NCI-H2227 treated with DMSO at 0.1 percent for 48 hours (cell line): ENCODE measurements around the gene TMEM63A.
"Not testable (repeated sequence)": the region's sequence is repeated elsewhere in the genome, so short reads cannot be mapped to it uniquely, and the experiment has no call there.

Experiments used
- DNase-seq: peaks from one replicate; lab custom pipeline; 2025; lab: John Stamatoyannopoulos, UW

TMEM63A gene

DNA sequence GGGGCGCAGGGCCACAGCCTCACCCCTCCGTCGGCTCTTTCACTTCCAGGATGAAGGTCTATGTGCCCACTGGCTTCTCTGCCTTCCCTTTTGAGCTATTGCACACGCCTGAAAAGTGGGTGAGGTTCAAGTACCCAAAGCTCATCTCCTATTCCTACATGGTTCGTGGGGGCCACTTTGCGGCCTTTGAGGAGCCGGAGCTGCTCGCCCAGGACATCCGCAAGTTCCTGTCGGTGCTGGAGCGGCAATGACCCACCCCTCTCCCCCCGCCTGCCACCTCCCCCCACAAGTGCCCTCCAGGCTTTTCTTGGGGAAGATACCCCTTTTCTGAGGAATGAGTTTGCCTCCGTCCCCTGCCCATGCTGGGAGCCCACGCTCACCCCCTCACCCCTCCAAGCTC is 37.1 kb downstream of the TMEM63A start:
- no peak for DNase-seq

DNA sequence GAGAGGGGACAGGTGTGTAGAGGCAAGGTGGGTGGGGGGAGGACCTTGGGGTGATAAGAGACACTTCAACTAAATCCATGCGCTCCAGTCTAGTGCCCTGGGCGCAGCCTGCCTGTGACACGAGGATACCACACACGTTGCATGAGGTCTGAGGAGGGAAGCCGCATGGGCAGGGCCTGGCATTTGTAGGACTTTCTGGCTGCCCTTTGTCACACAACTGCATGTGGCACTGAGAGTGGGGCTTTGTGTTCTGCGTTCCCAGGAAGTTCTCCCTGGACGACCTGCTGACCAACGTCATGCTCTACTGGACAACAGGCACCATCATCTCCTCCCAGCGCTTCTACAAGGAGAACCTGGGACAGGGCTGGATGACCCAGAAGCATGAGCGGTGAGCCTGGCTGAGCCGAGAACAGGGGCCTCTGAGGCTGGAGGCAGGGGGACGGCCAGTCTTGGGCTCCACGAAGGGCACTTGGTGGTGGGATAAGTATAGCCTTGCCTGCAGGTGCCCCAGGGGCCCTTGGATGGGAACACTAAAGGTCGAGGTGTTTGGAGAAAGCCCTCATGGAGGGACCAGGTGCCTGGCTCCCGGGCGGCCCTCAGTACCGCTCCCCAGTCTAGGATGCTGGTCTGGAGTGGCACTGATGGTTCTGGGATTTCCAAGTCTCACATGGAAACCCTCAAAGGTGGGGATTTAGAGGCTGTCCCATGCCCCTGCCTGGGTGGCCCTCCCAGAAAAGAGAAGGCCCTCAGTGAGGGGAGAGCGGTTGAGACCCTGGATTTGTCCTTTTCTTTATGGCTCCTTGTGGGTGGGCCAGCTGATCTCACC is 37.7 kb downstream of the TMEM63A start:
- DNase-seq, result no peak

DNA sequence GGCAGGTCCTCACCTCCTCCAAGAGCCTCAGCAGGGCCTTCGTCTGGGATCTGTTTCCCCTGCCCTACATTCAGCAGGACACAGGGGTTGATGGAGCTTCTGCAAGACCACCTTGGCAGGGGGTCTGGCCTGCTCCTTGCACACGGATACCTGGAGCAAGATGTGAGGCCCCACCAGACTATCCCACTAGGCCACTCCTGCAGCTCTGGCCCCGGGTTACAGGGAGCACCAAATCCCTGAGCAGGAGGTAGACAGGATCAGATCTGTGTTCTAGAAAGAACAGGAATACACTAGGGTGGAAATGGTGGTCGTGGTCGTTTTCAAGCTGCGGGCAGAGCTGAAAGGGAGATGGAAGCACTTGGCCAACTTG is 38.8 kb downstream of the TMEM63A start:
- DNase-seq, result no peak

DNA sequence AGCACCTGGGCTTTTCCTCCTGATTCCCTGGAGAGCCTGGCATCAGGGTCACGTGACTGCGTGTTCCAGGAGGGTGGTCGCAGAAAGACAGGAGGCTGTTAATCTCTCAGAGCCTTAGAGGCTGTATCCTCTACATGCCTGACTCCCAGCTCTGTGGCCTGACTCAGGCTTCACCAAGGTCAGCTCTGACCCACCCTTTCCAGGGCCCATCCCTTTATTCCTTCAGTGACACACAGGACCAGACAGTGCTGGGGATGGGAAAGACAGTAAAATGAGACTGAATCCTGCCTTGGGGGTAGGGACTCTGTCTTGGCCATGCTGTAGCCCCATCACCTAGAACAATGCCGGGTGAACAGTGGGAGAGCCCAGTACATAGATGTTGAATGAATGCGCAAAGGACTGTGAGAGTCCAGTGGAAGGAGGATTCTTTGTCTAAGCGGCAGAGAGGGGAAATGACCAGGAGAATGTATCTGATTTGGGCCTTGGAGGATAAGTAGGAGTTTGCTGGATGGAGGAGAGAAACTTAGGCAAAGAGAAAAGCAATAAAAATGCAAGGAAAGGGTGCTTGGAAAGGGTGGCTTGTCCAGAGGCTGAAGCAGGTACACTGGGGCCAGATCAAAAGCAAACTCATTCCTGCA is 39.3 kb downstream of the TMEM63A start:
- DNase-seq, result no peak

DNA sequence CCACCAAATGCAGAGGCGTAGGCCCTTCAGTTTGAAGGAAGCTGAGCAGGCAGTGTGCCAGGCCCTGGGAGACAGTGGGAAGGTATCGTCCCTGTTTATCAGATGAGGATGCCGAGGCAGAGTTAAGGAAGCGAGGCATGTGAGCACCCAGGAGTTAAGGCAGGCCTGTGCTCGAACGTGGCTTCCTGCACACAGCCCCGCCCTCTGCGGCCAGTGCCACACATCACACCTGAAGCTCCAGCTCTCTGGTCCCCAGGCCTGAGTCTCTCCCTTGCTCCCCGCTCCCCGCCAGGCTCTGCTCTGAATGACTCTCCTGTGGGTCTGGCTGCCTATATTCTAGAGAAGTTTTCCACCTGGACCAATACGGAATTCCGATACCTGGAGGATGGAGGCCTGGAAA is 40.1 kb downstream of the TMEM63A start:
- DNase-seq, result no peak

DNA sequence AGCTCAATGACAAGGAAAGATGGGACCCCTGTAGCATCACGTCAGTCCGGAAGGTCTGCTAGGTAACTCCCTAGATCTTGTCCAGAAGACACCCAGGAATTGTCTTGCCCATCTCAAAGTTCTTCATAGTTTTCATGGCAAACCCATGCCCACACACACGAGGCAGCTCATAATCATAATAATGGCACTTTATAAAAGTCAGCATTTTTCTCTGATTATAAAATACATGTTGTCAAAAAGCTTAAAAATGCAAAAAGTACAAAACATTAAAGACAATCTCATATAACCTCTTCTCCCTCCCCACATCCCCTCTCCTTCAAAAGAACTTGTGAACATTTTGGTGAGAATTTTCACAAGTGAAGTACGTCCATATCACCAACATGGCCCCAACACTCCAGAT is 41.5 kb downstream of the TMEM63A start:
- DNase-seq, result no peak

DNA sequence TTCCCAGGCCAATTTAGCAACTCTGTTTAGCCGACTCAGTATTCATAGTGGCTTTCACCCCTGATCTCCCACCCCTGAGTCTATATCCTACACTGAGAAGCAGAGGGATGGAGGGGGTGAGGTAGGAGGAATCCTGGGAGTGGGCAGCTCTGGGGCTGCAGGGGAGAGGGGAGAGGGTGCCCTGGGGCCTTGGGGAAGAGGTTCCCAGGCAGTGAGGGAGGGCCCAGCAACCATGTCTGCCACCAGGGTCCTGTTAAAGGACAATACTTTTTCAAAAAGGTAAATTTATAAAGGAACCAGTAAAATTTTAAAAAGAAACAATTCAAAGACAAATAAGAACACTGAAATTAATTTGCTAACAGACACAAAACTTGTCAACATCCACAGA is 42.0 kb downstream of the TMEM63A start:
- DNase-seq, result no peak

DNA sequence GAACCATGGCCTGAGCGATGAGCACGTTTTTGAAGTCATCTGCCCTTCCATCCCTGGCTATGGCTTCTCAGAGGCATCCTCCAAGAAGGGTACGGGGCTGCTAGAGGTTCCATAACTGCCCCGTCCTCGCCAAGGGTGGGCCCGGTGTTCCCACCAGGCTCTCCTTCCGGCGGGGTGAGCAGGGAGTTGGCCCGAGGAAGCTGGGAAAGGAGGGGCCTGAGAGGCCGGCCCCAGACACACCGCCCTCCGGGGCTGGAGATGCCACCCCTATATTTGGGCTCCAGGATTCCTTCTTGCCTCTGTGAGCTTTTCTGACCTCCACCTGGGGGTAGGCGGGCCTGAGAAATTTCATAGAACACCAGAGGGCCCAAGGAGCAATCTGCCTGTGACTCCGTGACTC is 43.4 kb downstream of the TMEM63A start:
- no peak for DNase-seq

DNA sequence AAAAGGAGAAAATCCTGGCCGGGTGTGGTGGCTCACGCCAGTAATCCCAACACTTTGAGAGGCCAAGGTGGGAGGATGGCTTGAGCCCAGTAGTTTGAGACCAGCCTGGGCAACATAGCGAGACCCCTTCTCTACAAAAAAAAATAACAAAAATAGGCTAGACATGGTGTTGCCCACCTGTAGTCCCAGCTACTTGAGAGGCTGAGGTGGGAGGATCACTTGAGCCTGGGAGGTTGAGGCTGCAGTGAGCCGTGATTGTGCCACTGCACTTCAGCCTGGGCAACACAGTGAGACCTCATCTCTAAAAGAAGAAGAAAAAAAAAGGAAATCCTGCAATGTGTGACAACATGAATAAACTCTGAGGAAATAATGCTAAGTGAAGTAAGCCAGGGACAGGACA is 45.9 kb downstream of the TMEM63A start:
- DNase-seq, result not testable (repeated sequence)

DNA sequence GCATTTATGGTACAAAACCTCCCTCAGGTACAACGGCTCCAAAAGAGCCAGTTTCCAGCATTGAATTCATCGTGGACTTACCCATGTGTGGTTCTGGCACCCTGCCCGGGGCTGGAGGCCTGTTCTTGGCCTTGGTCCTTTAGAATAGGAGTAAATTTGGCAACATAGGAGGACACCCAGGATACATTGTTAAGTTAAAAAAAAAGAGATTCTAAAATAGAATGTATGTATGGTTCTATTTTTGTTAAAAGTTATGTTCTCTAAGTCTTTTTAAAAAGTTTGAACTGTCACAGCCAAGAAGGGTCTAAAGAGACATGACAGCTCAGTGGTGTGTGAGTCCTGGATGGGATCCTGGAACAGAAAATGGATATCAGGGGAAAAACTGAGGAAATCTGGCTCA is 46.3 kb downstream of the TMEM63A start:
- DNase-seq, result no peak

DNA sequence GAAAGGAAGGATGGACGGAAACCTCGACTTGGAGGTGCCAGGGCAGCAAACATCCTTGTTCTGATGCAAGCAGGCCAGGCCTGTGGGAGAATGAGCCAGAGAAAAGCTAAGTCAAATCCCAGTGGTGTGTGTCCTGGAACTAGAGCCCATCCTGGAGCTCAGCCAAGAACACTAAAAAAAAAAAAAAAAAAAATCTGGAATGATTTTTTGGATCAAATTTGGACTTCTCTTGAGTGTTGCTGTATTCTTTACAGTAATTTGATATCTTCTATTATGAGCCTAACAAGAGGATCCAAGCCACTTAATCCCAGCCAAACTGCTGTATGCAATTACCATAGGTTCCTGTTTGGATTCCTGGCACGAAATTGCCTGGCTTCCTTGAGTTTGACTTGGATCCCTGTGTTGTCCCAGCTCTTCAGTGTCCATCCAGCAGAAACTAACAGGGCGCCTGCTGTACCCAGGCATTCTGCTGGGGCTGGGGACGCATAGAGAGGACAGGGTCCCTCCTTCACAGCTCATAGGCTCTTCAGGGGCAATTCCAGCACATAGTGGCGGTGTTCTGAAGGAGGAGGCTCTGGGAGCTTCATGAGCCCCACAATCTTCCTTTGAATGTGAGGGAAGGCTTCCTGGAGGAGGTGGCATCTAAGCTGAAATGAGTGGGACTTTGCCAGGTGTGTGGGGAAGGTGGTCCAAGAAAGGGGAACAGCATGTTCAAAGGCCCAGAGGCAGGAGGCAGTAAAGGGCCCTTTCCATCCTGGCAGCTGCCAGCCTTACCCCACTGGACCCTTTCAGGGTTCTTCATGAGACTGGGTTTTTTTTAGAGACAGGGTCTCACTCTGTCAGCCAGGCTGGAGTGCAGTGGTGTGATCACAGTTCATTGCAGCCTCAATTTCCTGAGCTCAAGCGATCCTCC is 47.5 kb downstream of the TMEM63A start:
- DNase-seq, result no peak

DNA sequence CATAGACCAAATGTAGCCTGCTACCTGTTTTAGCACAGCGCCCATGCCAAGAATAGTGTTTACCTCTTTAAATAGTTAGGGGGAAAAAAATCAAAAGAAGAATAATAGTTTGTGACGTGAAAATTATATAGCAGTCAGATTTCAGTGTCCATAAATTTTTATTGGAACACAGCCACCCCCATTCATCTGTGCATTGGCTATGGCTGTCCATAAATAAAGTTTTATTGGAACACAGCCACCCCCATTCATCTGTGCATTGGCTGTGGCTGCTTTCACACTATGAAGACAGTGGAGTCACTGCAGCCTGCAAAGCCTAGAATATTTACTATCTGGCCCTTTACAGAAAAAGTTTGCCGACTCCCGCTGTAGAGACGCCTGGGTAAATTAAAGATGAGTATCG is 51.3 kb downstream of the TMEM63A start:
- no peak for DNase-seq

DNA sequence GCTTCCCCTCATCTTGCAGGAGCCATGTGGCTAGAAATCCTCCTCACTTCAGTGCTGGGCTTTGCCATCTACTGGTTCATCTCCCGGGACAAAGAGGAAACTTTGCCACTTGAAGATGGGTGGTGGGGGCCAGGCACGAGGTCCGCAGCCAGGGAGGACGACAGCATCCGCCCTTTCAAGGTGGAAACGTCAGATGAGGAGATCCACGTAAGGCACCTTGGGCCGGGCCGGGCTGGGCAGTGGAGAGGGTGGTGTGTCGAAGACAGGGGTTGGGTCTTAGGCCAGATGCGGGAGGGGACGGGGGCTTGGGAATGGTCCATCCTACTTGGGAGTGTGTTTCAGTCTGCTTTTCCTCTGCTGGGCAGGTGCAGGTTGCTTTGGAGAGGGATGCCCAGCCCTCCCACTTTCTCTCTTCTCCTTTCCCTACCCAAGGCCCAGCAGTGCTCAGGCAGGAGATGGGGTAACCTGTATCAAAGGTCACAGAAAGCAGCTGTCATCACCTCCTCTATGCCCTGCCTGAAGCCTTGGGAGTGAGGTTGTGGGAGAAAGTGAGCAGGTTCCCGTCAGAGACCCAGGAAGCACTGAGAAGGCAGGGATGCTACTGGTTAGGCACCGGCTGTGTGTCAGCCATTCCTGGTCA is 53.4 kb downstream of the TMEM63A start:
- DNase-seq, result no peak

DNA sequence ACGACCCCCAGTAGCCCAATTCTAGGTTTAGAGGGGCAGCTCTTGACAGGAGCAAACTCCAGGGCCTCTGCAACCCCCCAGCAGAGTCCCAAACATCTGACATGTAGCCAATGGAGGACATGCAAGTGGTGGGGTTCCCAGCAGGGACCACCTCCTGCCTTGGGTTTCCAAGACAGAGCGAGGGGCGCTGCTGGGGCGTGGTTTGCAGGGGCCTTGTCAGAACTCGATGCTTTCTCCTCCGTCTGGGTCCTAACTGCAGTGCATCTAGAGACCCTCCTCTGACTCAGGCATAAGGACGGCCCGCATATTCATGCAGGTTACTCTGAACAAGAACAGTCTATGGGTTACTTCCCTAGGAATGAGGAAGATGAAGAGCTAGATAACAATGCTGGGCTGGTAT is 55.1 kb downstream of the TMEM63A start:
- DNase-seq, result no peak

DNA sequence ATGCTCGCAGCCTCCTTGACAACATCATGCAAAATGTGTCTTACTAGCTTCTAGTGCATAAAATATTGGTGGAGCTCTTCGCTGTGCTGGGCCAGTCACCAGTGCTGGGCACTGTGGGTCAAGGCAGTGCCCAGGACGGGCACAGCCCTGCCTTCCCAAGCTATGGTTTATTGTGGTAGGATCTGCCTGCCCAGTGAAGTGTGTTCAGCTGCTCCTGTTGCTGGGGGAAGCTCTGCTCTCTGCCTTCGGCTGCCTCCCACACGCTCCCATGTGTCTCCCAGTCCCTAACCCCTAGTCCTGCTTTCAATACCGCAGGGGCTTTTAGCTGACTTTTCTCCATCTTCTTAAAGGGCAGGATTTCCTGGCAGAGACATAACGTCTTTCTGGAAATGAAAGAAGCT is 56.6 kb downstream of the TMEM63A start:
- no peak for DNase-seq

DNA sequence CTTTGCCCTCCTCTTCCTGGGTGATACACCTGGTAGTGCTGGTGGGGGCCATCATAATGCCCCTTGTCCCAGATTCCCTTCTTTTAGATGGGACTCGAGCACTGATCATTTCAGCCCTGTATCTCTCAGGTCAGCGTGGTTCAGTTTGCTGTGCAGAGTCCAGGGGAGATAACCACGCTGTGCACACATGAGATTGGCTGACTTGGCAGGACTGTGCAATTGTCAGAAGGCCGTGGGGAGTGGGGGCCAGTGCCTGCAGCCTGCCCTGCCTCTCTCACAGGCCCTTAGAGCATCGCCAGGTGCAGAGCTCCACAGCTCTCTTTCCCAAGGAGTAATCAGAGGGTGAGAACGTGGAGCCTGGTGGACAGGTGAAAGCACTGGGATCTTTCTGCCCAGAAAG is 57.1 kb downstream of the TMEM63A start:
- DNase-seq, result no peak

DNA sequence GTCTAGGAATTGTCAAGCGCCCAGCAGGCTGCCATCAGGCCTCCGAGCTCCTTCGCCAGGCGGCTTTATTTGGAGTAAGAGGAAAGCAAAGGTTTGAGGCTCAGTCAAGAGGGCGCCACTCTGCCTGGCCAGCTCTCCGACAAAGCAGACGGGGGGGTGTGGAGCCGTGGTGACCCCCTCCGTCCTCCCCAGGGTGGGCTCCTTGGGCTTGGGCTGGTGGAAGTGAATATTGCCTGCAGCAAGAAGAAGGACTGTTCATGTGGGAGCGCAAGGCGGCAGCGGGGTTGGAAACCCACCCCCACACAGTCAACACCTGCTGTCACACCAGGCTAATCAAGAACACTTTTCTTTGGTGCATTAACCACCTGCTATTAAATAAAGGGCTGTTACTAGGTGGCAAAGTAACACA is 57.6 kb downstream of the TMEM63A start:
- DNase-seq, result no peak

DNA sequence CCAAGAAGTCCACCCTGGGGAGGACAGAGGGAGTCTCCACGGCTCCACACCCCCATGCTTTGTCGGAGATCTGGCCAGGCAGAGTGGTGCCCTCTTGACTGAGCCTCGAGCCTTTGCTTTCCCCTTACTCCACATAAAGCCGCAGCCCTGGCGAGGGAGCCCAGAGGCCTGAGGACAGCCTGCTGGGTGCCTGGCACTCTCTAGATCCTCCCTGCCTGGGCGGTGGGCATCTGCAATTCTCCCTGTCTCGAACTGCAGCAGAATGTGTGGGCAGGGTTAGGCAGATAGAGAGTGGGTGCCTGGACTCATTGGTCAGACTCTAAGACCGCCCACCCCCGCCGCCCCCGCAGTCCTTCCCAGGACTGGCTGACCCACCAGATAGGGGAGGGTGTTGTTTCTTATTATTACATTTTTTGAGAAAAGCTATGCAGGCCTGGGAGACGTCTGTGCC is 58.3 kb downstream of the TMEM63A start:
- no peak for DNase-seq

DNA sequence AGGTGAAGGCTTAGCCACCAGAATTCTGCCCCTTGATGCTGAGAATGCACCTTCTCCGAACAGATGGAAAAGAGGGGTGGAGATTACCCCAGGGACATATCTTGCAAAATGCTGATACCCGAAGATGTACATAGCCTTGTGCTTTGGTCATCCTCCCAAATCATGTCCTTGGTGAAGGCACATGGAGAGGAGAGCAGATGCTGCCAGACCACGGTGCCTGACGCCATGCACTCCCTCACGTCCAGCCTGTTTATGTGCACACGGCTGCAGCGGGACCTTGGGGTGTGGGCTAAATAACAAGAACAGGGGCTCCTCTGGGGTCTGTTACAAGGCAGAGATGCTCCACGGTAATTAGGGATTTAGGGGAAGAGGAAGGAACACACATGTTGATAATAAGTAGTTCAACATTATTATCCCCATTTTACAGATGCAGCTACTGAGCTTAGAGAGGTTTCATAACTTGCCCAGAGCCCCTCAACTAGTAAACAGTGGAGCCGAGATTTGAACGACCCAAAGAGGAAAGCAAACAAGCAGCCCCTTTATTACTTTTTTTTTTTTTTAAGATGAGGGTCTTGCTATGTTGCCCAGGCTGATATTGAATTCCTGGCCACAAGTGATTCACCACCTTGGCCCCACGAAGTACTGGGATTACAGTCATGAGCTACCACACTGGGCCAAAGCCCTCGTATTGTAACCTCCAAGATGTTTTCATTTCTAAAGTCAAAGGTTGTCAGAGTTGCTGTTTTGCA is 59.4 kb downstream of the TMEM63A start:
- no peak for DNase-seq

DNA sequence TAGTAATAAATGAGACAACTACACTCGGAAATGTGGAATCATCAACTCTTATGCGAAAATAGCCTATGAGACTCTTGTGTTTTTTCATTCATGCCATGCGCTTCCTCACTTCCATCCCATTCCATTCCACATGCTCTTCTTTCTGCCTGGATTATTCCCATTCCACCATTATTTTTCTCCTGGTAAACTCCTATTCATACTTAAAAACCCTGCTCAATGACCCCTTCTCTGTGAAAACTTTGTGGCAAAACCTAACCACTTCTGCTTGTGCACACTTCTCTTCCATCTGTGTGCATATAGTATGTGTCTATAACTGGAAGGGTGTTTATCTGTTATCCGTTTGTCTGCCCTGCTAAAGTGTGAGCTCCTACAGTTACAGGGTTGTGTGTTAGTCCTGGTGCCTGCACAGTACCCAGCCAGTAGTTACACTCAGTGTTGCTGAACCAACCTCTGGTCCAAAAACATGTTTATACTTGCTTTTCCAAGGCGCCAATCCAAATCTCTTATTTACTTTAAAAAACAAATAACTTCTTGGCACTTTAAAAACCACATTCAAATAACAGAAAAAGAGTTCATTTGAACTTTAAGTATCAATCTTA is 61.6 kb downstream of the TMEM63A start:
- no peak for DNase-seq
